HepG2 (cell line): Measurements from ENCODE around the gene PARD3.

ENCODE experiments used
- CHD4 ChIP-seq: fragments of 200-600 bp; sonication (generic); IDR thresholded peaks from 2 replicates; pipeline ENCODE4 v1.7.0; 2017; ENCODE audit warnings: mild to moderate bottlenecking, low read length, borderline replicate concordance
- CTCF ChIP-seq: sonication (generic); formaldehyde crosslinking; IDR thresholded peaks from 2 replicates; pipeline ENCODE4 v1.5.0; 2020; ENCODE audit warnings: mild to moderate bottlenecking, missing genetic modification reagents, moderate library complexity
- HMG20B ChIP-seq: conservative IDR thresholded peaks from 2 replicates; pipeline ENCODE4 v1.6.1; 2016; ENCODE audit warnings: missing genetic modification reagents, missing compliant biosample characterization
- KLF16 ChIP-seq, 2 experiments: sonication (generic) in 1 of 2; formaldehyde crosslinking in 1 of 2; IDR thresholded peaks; 2 replicates each; pipeline versions ENCODE4 v1.6.1 to v1.8.0; 2016 to 2023; ENCODE audit warnings: missing genetic modification reagents in 2 of 2, missing compliant biosample characterization in 1 of 2
- NFIB ChIP-seq: sonication (generic); formaldehyde crosslinking; IDR thresholded peaks from 2 replicates; pipeline ENCODE4 v1.9.0; 2021; ENCODE audit warnings: missing genetic modification reagents, mild to moderate bottlenecking, borderline replicate concordance
- POLR2A ChIP-seq, 2 experiments: IDR thresholded peaks; 2 replicates each; pipeline ENCODE4 v1.6.1; 2011; ENCODE audit warnings: low read depth in 2 of 2, low read length in 2 of 2, mild to moderate bottlenecking in 1 of 2, moderate library complexity in 1 of 2; ENCODE audit not compliant: insufficient read depth in 1 of 2
- SNRNP70 ChIP-seq: fragments of 200-400 bp; formaldehyde crosslinking; IDR thresholded peaks from 2 replicates; pipeline ENCODE4 v1.6.1; 2017; ENCODE audit warnings: mild to moderate bottlenecking, low read depth, low read length, moderate library complexity
- ZNF430 ChIP-seq: sonication (generic); formaldehyde crosslinking; IDR thresholded peaks from 2 replicates; pipeline ENCODE4 v1.9.0; 2021; ENCODE audit warnings: mild to moderate bottlenecking, missing genetic modification reagents

- no peak for TF ChIP-seq NFIB (CRISPR knock-in tag)
- TF ChIP-seq POLR2A (IDR thresholded peaks at IDR 0.05; ENCODE audit: insufficient read depth in 1 of 2, low read depth in 2 of 2, low read length in 2 of 2), result no peak
- TF ChIP-seq CTCF, result no peak
- TF ChIP-seq HMG20B, result no peak
- TF ChIP-seq ZNF430, result no peak
- no peak for TF ChIP-seq SNRNP70
- no peak for TF ChIP-seq CHD4
- TF ChIP-seq KLF16 (CRISPR knock-in tag; IDR thresholded peaks at IDR 0.05), result no peak
Observed at GRCh38 chr10:34143466-34143865, 671.6 kb downstream of the PARD3 start.
